VCaP (cell line): ENCODE data around the gene GOLM1.

ENCODE experiments used
- H3K27ac ChIP-seq: fragments of 450-650 bp; 2 replicates; pipeline ENCODE4 v1.5.1; 2017
- CTCF ChIP-seq: fragments of 450-650 bp; conservative IDR thresholded peaks from 2 replicates; pipeline ENCODE4 v1.5.1; 2017; ENCODE audit warnings: mild to moderate bottlenecking, moderate library complexity

The GOLM1 gene

GRCh38 chr9:86041311-86041741, 58.0 kb downstream of the GOLM1 start:
- TF ChIP-seq CTCF = no peak
- no peak overlapping the region for H3K27ac ChIP-seq

- TF ChIP-seq CTCF = no peak
- H3K27ac ChIP-seq = no peak overlapping the region
Measured at GRCh38 chr9:86040861-86041155, 58.5 kb downstream of the GOLM1 start.

- TF ChIP-seq CTCF = no peak
- no peak overlapping the region for H3K27ac ChIP-seq
Measured at GRCh38 chr9:86039991-86040860, 59.1 kb downstream of the GOLM1 start.

GRCh38 chr9:86036555-86036954, 62.8 kb downstream of the GOLM1 start:
- H3K27ac ChIP-seq = peak overlapping the region; percentile 93
- no peak for TF ChIP-seq CTCF

GRCh38 chr9:86035827-86036440, 63.4 kb downstream of the GOLM1 start:
- H3K27ac ChIP-seq = peak overlapping the region; percentile 93
- TF ChIP-seq CTCF = no peak

- peak overlapping the region; percentile 93 for H3K27ac ChIP-seq
- TF ChIP-seq CTCF = peak; percentile 79
Measured at GRCh38 chr9:86034863-86035734, 64.3 kb downstream of the GOLM1 start.

- no peak for TF ChIP-seq CTCF
Measured at GRCh38 chr9:86027767-86028166, 71.6 kb downstream of the GOLM1 start.

More at GRCh38 chr9:86027767-86028166, 71.6 kb downstream of the GOLM1 start:
- no peak overlapping the region for H3K27ac ChIP-seq
